PFSK-1 (cell line): ENCODE results near the gene EGR2.

ENCODE experiments used
- FOXP2 ChIP-seq: optimal IDR thresholded peaks from 2 replicates; pipeline ENCODE3; 2011; ENCODE audit warnings: borderline replicate concordance, control low read depth, inconsistent platforms; ENCODE audit not compliant: insufficient read depth; ENCODE audit errors: extremely low read length, extremely low read depth
- POLR2AphosphoS5 ChIP-seq: IDR thresholded peaks from 2 replicates; pipeline ENCODE4 v1.6.1; 2012; ENCODE audit warnings: low read depth, mild to moderate bottlenecking, control low read depth, low read length, moderate library complexity
- SIN3A ChIP-seq: IDR thresholded peaks from 2 replicates; pipeline ENCODE4 v1.6.1; 2012; ENCODE audit warnings: mild to moderate bottlenecking, low read length, moderate library complexity, borderline replicate concordance; ENCODE audit not compliant: insufficient read depth
- TAF1 ChIP-seq: IDR thresholded peaks from 2 replicates; pipeline ENCODE4 v1.6.1; 2012; ENCODE audit warnings: low read length, control low read depth, borderline replicate concordance; ENCODE audit not compliant: insufficient read depth
- TF ChIP-seq, protein P1 (sequence below), 2 experiments: IDR thresholded peaks; 2 replicates each; pipeline versions ENCODE4 v1.6.1 to v1.8.0; 2011 to 2012; ENCODE audit warnings: low read depth in 2 of 2, low read length in 2 of 2, control low read depth in 1 of 2, inconsistent platforms in 1 of 2, mild to moderate bottlenecking in 1 of 2, moderate library complexity in 1 of 2; ENCODE audit not compliant: insufficient read depth in 1 of 2

EGR2 gene

DNA sequence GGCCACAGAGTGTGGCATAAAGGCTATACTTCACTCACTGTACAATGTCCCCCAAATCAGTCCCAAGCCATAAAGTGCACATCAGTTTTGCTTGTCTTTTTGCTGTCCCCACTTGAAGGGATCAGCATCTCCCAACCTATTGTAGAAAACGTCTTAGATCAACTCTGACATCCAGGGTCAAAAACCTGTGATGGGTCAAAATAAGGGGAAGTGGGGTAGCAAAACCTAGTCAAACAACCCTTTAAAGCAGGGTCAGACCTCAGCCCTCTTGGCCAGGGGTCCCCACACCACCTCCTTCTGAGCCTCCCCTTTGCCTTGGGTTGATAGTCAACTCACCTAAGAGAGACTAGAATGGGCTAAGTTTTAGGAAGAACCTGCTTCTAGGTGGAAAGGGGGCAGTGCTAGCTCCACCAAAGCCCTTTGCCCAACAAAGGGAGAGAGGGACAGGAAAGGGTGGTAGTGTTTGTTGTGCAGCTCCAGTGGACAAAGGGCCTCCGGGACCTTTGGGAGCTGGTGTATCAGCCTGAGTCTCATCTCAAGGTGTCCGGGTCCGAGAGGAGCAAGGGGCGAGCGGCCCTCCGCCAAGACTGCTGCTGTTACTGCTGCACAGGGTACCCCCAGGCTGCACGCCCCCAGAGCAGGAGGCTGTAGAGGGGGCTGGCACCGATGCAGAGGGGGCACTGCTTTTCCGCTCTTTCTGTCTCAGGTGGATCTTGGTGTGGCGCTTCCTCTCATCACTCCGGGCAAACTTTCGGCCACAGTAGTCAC lies 3.3 kb downstream of the EGR2 start:
- TF ChIP-seq TAF1 (no peak), SIN3A (no peak), FOXP2 (no peak), POLR2AphosphoS5 (no peak)
- TF ChIP-seq, protein P1, sequence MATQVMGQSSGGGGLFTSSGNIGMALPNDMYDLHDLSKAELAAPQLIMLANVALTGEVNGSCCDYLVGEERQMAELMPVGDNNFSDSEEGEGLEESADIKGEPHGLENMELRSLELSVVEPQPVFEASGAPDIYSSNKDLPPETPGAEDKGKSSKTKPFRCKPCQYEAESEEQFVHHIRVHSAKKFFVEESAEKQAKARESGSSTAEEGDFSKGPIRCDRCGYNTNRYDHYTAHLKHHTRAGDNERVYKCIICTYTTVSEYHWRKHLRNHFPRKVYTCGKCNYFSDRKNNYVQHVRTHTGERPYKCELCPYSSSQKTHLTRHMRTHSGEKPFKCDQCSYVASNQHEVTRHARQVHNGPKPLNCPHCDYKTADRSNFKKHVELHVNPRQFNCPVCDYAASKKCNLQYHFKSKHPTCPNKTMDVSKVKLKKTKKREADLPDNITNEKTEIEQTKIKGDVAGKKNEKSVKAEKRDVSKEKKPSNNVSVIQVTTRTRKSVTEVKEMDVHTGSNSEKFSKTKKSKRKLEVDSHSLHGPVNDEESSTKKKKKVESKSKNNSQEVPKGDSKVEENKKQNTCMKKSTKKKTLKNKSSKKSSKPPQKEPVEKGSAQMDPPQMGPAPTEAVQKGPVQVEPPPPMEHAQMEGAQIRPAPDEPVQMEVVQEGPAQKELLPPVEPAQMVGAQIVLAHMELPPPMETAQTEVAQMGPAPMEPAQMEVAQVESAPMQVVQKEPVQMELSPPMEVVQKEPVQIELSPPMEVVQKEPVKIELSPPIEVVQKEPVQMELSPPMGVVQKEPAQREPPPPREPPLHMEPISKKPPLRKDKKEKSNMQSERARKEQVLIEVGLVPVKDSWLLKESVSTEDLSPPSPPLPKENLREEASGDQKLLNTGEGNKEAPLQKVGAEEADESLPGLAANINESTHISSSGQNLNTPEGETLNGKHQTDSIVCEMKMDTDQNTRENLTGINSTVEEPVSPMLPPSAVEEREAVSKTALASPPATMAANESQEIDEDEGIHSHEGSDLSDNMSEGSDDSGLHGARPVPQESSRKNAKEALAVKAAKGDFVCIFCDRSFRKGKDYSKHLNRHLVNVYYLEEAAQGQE (IDR thresholded peaks at IDR 0.05; ENCODE audit: insufficient read depth in 1 of 2, low read depth in 2 of 2, low read length in 2 of 2): no peak

DNA sequence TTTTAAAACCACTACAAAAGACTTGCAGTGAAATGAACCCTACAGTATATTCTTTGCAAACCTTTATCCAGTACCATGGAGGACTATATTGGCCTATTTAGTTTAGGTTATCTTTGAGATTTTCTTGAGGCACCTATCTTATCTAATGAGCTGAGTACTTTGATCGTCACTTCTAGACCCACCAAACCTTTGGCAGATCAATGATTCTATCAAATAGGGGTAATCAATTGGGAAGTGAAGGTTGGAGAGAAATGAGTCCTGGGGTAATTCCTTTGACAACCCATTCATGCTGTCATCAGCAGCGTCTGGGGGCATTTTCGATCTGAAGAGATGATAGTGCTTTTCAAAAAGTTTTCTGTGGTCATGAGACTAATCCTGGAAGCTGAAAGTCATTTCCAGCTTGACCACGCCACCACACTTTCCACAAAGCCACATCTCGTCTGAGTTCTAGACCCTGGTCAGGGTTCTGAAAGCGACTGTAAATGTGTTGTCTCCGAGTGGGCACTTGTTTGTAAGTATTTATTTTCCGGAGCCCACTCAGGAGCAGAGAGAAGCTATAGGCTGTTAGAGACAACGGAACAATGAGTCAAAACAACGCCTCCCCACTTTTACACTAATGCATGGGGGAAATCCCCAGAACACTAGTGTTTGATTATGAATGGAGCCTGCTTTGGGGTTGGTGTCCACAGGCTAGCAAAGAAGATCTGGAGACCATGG lies 4.8 kb downstream of the EGR2 start:
- TF ChIP-seq SIN3A: no peak
- TF ChIP-seq FOXP2: no peak
- no peak for TF ChIP-seq TAF1
- TF ChIP-seq, protein P1 (IDR thresholded peaks at IDR 0.05; ENCODE audit: insufficient read depth in 1 of 2, low read depth in 2 of 2, low read length in 2 of 2): no peak
- no peak for TF ChIP-seq POLR2AphosphoS5

DNA sequence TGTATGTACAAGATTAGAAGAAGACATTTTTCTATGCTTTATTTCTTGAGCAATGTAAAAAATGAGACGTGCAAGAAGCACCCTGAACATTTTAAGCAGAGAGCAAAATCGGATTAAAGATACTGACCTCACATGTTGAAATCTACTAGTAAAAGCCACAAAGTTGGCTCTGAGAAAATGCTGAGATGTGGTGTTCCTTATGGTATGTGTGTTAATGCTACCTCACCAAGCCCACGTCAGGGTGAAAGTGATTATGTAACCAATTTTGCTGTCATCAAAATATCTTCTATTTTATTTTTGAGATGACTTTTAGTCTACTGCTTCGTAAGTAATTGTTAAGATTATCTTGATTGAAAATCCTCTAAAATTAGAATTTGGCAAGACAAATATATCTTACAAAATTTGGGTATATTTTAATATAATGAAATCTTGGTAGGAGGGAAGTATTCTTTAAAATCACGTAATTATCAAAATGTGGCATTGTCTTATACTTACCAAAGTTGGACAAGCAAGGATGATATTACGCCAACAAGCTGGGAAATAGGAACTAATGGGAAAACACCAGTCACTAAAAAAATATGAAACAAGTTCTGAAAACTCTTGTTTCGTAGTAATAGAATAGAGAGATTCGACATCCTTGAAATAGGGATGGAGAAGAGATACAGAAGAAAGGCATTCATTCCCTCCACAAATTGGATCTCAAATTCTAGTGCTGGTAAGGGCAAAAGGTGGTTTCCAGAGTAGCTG lies 5.8 kb downstream of the EGR2 start:
- TF ChIP-seq, protein P1 (IDR thresholded peaks at IDR 0.05; ENCODE audit: insufficient read depth in 1 of 2, low read depth in 2 of 2, low read length in 2 of 2): no peak
- TF ChIP-seq TAF1 (no peak), FOXP2 (no peak), SIN3A (no peak), POLR2AphosphoS5 (no peak)

DNA sequence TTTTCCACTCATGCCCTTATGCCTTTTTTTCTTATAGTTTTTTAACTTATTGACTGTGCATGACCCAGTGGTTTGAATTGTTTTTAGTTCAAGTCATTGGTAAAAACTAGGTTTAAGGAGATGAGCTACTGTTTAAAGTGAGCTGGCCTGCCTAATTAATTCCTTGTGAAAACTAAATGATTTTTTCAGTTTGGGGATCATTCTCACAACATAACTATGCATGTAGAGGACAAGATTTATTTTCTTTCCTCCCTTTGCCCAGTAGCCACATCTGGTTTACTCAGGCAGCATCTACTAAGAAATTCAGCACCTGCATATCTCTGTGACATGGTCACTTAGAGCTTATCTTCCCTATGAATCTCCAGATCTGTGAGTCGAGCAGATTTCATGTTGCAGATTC lies 9.9 kb downstream of the EGR2 start:
- TF ChIP-seq, protein P1 (IDR thresholded peaks at IDR 0.05; ENCODE audit: insufficient read depth in 1 of 2, low read depth in 2 of 2, low read length in 2 of 2): no peak
- TF ChIP-seq POLR2AphosphoS5 (no peak), SIN3A (no peak), TAF1 (no peak), FOXP2 (no peak)
